GM12878 (cell line): ENCODE measurements around the gene ABHD2. TPM values are rescaled to one million over a fixed set of nuclear protein-coding genes. Genes with fewer than 3 reads are reported as not detected.

Source experiments
- ATAC-seq: fragments of 200-7000 bp; cut with Tn5 transposase; 3 replicates; pipeline ENCODE4 v1.9.1; 2020; ENCODE audit warnings: mild to moderate bottlenecking, moderate library complexity
- BruUV-seq: library from RNA; stranded (reverse); fragments of 400-500 nt; replicated peaks from 2 replicates; lab custom pipeline; 2021; lab: Mats Ljungman, UMichigan
- CTCF ChIA-PET: fragments of 300-600 bp; sonication (Branson Sonifier 250); formaldehyde crosslinking; extraction: SDS; loops from one replicate; lab custom pipeline; 2021; ENCODE audit warnings: inconsistent platforms; lab: Yijun Ruan, JAX
- POLR2A ChIA-PET: fragments of 350-600 bp; formaldehyde crosslinking; extraction: SDS; loops from one replicate; lab custom pipeline; 2021; ENCODE audit warnings: inconsistent platforms; lab: Charles Lee
- RAD21 ChIA-PET: fragments of 300-600 bp; sonication (Branson Sonifier 250); formaldehyde crosslinking; loops from one replicate; lab custom pipeline; 2023; ENCODE audit warnings: antibody characterized with exemption; ENCODE audit not compliant: unreplicated experiment; lab: Charles Lee
- SMC1A ChIA-PET: fragments of 300-600 bp; sonication (Branson Sonifier 250); formaldehyde crosslinking; loops from one replicate; lab custom pipeline; 2023; ENCODE audit not compliant: unreplicated experiment, uncharacterized antibody; lab: Charles Lee
- DNase-seq: peaks from one replicate; pipeline ENCODE4 v3.0.0-alpha.2; 2011; ENCODE audit warnings: low read depth, low spot score
- FAIRE-seq: peaks from 3 replicates; lab custom pipeline; 2011; peaks lifted over from hg19 to GRCh38; lab: Jason Lieb, UNC
- H2AFZ ChIP-seq: 2 replicates; pipeline ENCODE4 v1.6.0; 2011; ENCODE audit warnings: low read depth, low read length, control low read depth; ENCODE audit not compliant: control insufficient read depth
- H3K27ac ChIP-seq: 2 replicates; pipeline ENCODE4 v1.5.1; 2011; ENCODE audit warnings: control low read depth; ENCODE audit not compliant: control insufficient read depth, insufficient read depth
- H3K27me3 ChIP-seq, 2 experiments: replicated peaks in 1 of 2; 2 replicates each; pipeline versions ENCODE4 v1.6.0 to v1.6.1; 2011; ENCODE audit warnings: low read length in 1 of 2; ENCODE audit not compliant: control insufficient read depth in 2 of 2, insufficient read depth in 2 of 2
- H3K36me3 ChIP-seq, 2 experiments: 2 replicates each; pipeline ENCODE4 v1.5.1; 2011; ENCODE audit warnings: low read length in 1 of 2; ENCODE audit not compliant: control insufficient read depth in 2 of 2, insufficient read depth in 2 of 2
- H3K4me1 ChIP-seq: 2 replicates; pipeline ENCODE4 v1.6.1; 2011; ENCODE audit warnings: mild to moderate bottlenecking, low read length, moderate library complexity, mixed read lengths; ENCODE audit not compliant: control insufficient read depth, insufficient read depth
- H3K4me2 ChIP-seq: 2 replicates; pipeline ENCODE4 v1.6.0; 2011; ENCODE audit warnings: control low read depth; ENCODE audit not compliant: control insufficient read depth, insufficient read depth
- H3K4me3 ChIP-seq: fragments of 200-600 bp; sonication (generic); 2 replicates; pipeline ENCODE4 v1.5.1; 2016
- H3K79me2 ChIP-seq: 2 replicates; pipeline ENCODE4 v1.6.0; 2011; ENCODE audit warnings: low read length; ENCODE audit not compliant: control insufficient read depth, insufficient read depth
- H3K9ac ChIP-seq: 2 replicates; pipeline ENCODE4 v1.8.0; 2011; ENCODE audit warnings: low read length, control low read depth, mixed read lengths; ENCODE audit not compliant: control insufficient read depth, insufficient read depth
- H3K9me3 ChIP-seq: replicated peaks from 3 replicates; pipeline ENCODE4 v1.5.1; 2011; ENCODE audit warnings: mild to moderate bottlenecking, low read length; ENCODE audit not compliant: control insufficient read depth, insufficient read depth
- H4K20me1 ChIP-seq: 2 replicates; pipeline ENCODE4 v1.6.0; 2011; ENCODE audit not compliant: control insufficient read depth, insufficient read depth
- ASH2L ChIP-seq: fragments of 300-600, 200-600 bp; sonication (generic); IDR thresholded peaks from 2 replicates; pipeline ENCODE4 v1.6.1; 2017; ENCODE audit warnings: low read depth, mild to moderate bottlenecking, borderline replicate concordance
- E2F4 ChIP-seq: IDR thresholded peaks from 2 replicates; pipeline ENCODE4 v1.6.1; 2012; ENCODE audit warnings: low read depth, low read length, improper control_type of control experiment
- EP300 ChIP-seq, 2 experiments: fragments of 150-350 bp in 1 of 2; IDR thresholded peaks; 2 replicates each; pipeline ENCODE4 v1.6.1; 2011 to 2012; ENCODE audit warnings: low read depth in 2 of 2, low read length in 2 of 2, borderline replicate concordance in 1 of 2, improper control_type of control experiment in 1 of 2, inconsistent platforms in 1 of 2; ENCODE audit not compliant: control insufficient read depth in 1 of 2
- HSF1 ChIP-seq: fragments of 150-350 bp; IDR thresholded peaks from 2 replicates; pipeline ENCODE4 v1.6.1; 2014; ENCODE audit warnings: mild to moderate bottlenecking, low read depth, low read length
- IKZF2 ChIP-seq, 2 experiments: fragments of 450-650 bp; IDR thresholded peaks; 2 replicates each; pipeline ENCODE4 v1.6.1; 2017; ENCODE audit warnings: mild to moderate bottlenecking in 2 of 2, moderate library complexity in 2 of 2
- MTA2 ChIP-seq: fragments of 450-650 bp; IDR thresholded peaks from 2 replicates; pipeline ENCODE4 v1.6.1; 2016; ENCODE audit warnings: low read depth, mild to moderate bottlenecking, moderate library complexity
- MXI1 ChIP-seq: fragments of 150-350 bp; IDR thresholded peaks from 2 replicates; pipeline ENCODE4 v1.6.1; 2011; ENCODE audit warnings: low read depth, mild to moderate bottlenecking, inconsistent platforms, low read length, improper control_type of control experiment
- NR2F1 ChIP-seq: fragments of 450-650 bp; conservative IDR thresholded peaks from 2 replicates; pipeline ENCODE4 v1.6.1; 2017; ENCODE audit warnings: mild to moderate bottlenecking
- NRF1 ChIP-seq: conservative IDR thresholded peaks from 2 replicates; pipeline ENCODE4 v1.6.1; 2011; ENCODE audit warnings: mild to moderate bottlenecking, low read depth, low read length, improper control_type of control experiment
- RFX5 ChIP-seq: IDR thresholded peaks from 2 replicates; pipeline ENCODE4 v1.6.1; 2011; ENCODE audit warnings: low read depth, low read length, improper control_type of control experiment
- SKIL ChIP-seq: fragments of 450-650 bp; IDR thresholded peaks from 2 replicates; pipeline ENCODE4 v1.6.1; 2017; ENCODE audit warnings: mild to moderate bottlenecking, low read depth, inconsistent platforms; ENCODE audit not compliant: poor library complexity, severe bottlenecking
- SMC3 ChIP-seq: IDR thresholded peaks from 2 replicates; pipeline ENCODE4 v1.6.1; 2011; ENCODE audit warnings: low read length, improper control_type of control experiment, borderline replicate concordance
- SPI1 ChIP-seq: IDR thresholded peaks from 2 replicates; pipeline ENCODE4 v1.6.1; 2011; ENCODE audit warnings: low read depth, mild to moderate bottlenecking, low read length, moderate library complexity, borderline replicate concordance; ENCODE audit not compliant: insufficient read depth
- STAT3 ChIP-seq: IDR thresholded peaks from 2 replicates; pipeline ENCODE4 v1.6.1; 2011; ENCODE audit warnings: low read depth, low read length, improper control_type of control experiment
- TBL1XR1 ChIP-seq: IDR thresholded peaks from 2 replicates; pipeline ENCODE4 v1.6.1; 2012; ENCODE audit warnings: low read depth, low read length, improper control_type of control experiment
- WRNIP1 ChIP-seq: IDR thresholded peaks from 2 replicates; pipeline ENCODE4 v1.6.1; 2011; ENCODE audit warnings: low read depth, low read length, improper control_type of control experiment, borderline replicate concordance
- ZBED1 ChIP-seq: IDR thresholded peaks from 2 replicates; pipeline ENCODE4 v1.6.1; 2016; ENCODE audit warnings: borderline replicate concordance
- ZNF384 ChIP-seq: IDR thresholded peaks from 2 replicates; pipeline ENCODE4 v1.6.1; 2012; ENCODE audit warnings: low read depth, mild to moderate bottlenecking, low read length, improper control_type of control experiment, borderline replicate concordance
- ZZZ3 ChIP-seq: IDR thresholded peaks from 2 replicates; pipeline ENCODE4 v1.6.1; 2011; ENCODE audit warnings: low read depth; ENCODE audit not compliant: control insufficient read depth, insufficient read length
- WGBS: methylation state at CpG from one replicate; pipeline ENCODE4 v1.1.6; 2016; ENCODE audit warnings: low lambda C conversion rate; ENCODE audit not compliant: insufficient replicate concordance, insufficient coverage; ENCODE audit errors: missing lambda C conversion rate; 5-methylcytosine and 5-hydroxymethylcytosine counted together
- in situ Hi-C: fragments of 300-500 bp; cut with MboI; formaldehyde crosslinking; loops from 9 replicates; pipeline ENCODE4 v1.14.3; 2018; ENCODE audit warnings: mixed read lengths
- intact Hi-C: fragments of 100-400 bp; cut with micrococcal nuclease; formaldehyde crosslinking; loops from one replicate; pipeline ENCODE4 v1.14.2; 2022; ENCODE audit not compliant: unreplicated experiment
- polyA plus RNA-seq, 11 experiments: library from polyadenylated mRNA; depleted of rRNA in 4 of 11; unstranded in 6 of 11; stranded (reverse) in 5 of 11; fragments of >200 nt; fragmentation: Nextera tagmentation in 4 of 11; fragmentation: Illumina TruSeq in 1 of 11; extraction: Ambion mirVana in 4 of 11; extraction: Trizol in 1 of 11; gene quantifications; 1 replicate in 1 of 11; 2 replicates in 10 of 11; pipeline versions ENCODE4 v1.2.1 to v1.2.3, GENCODE V29; 2011 to 2016; ENCODE audit warnings: inconsistent platforms in 2 of 11, missing spikeins in 2 of 11, low read depth in 1 of 11
- total RNA-seq, 4 experiments: library from RNA; depleted of rRNA in 3 of 4; stranded (reverse); fragments of >200 nt in 3 of 4; fragmentation: Illumina TruSeq in 1 of 4; extraction: Trizol in 1 of 4; gene quantifications; 2 replicates each; pipeline versions ENCODE4 v1.2.1 to v1.2.3, GENCODE V29; 2013 to 2021

Gene ABHD2
- total and polyA plus RNA-seq, 10 of the 15 experiments (the other 5 are each of a cell fraction or from before 2014, with no cell fraction given) = 1.2 to 33.6 (median 20.4) TPM

GRCh38 chr15:89155122-89155521 lies 66.9 kb downstream of the ABHD2 start:
- 98% methylated on average over 10 of the region's 10 CpGs for WGBS
- Histone ChIP-seq H2AFZ (no peak overlapping the region), H3K9ac (no peak overlapping the region), H3K27me3 (no peaks in the 10 kb centered on the region), H3K4me2 (no peak overlapping the region), H3K36me3 (peaks cover 3 to 9% of the 10 kb centered on the region in 2 experiments), H3K27ac (no peak overlapping the region), H3K79me2 (no peaks in the 10 kb centered on the region), H3K4me3 (no peak overlapping the region), H3K4me1 (no peaks in the 10 kb centered on the region), H3K9me3 (no peaks in the 10 kb centered on the region), H4K20me1 (no peaks in the 10 kb centered on the region)
- DNase-seq (no peak), FAIRE-seq (no peak), ATAC-seq (no peak)
- SMC1A ChIA-PET = no interaction called here
- CTCF ChIA-PET = interaction anchor here (0.6 to 3.1 kb wide), 4 partner anchors 17 to 240 kb away, joined by 3 to 12 read pairs (median 4); no protein-coding TSS in a partner anchor
- POLR2A ChIA-PET = no interaction called here
- TF ChIP-seq ZBED1 (no peak), ASH2L (no peak), MTA2 (no peak), IKZF2 (IDR thresholded peaks at IDR 0.05) (no peak), RFX5 (no peak), SKIL (no peak), ZNF384 (no peak), STAT3 (no peak), SMC3 (no peak), MXI1 (no peak), NR2F1 (no peak), NRF1 (no peak), ZZZ3 (no peak), TBL1XR1 (no peak), SPI1 (no peak), EP300 (IDR thresholded peaks at IDR 0.05; ENCODE audit: borderline replicate concordance in 1 of 2, control insufficient read depth in 1 of 2, low read depth in 2 of 2, low read length in 2 of 2) (no peak), E2F4 (no peak), WRNIP1 (no peak), HSF1 (no peak)
- RAD21 ChIA-PET = no interaction called here
- in situ Hi-C loops = no loop called here
- BruUV-seq = no TSS peak
- intact Hi-C loops = no loop called here
